Stimulated activated CD8-positive, alpha-beta memory T cell treated with anti-CD3 and anti-CD28 coated beads, Interleukin-12 subunit alpha, Interleukin-12 subunit beta, amount 100 ng/mL, for 1 hour (primary cell): ENCODE measurements around the gene PLEKHH2.
"Not testable (repeated sequence)": the region's sequence is repeated elsewhere in the genome, so short reads cannot be mapped to it uniquely, and the experiment has no call there.

ENCODE experiments used
- DNase-seq: peaks from one replicate; pipeline ENCODE4 v3.0.0-alpha.2; 2020; ENCODE audit warnings: low read depth

PLEKHH2 gene

GRCh38 chr2:43636621-43637020 lies 439 bp upstream of the PLEKHH2 start:
- DNase-seq: no peak

- no peak for DNase-seq
These were observed 5.3 kb downstream of the PLEKHH2 start for GRCh38 chr2:43642363-43642762.

GRCh38 chr2:43643680-43644079 lies 6.6 kb downstream of the PLEKHH2 start:
- no peak for DNase-seq

GRCh38 chr2:43648994-43649701 lies 12.1 kb downstream of the PLEKHH2 start:
- no peak for DNase-seq

GRCh38 chr2:43653506-43653905 lies 16.4 kb downstream of the PLEKHH2 start:
- no peak for DNase-seq

- no peak for DNase-seq
These were observed 20.2 kb downstream of the PLEKHH2 start for GRCh38 chr2:43657241-43657640.

- DNase-seq: no peak
These were observed 38.7 kb downstream of the PLEKHH2 start for GRCh38 chr2:43675646-43676321.

- DNase-seq: peak; percentile 5
These were observed 39.4 kb downstream of the PLEKHH2 start, which contains the start of gene C1GALT1C1L for GRCh38 chr2:43676322-43677050. C1GALT1C1L (minus strand) TSS chr2:43676429; CDS start chr2:43676322, 107 bp downstream.

- not testable (repeated sequence) for DNase-seq
These were observed 40.7 kb downstream of the PLEKHH2 start for GRCh38 chr2:43677783-43678182.

GRCh38 chr2:43685357-43685756 lies 48.3 kb downstream of the PLEKHH2 start:
- DNase-seq: no peak

- DNase-seq: no peak
These were observed 52.9 kb downstream of the PLEKHH2 start for GRCh38 chr2:43689999-43690398.

- no peak for DNase-seq
These were observed 55.5 kb downstream of the PLEKHH2 start for GRCh38 chr2:43692428-43692994.

- DNase-seq: not testable (repeated sequence)
These were observed 61.1 kb downstream of the PLEKHH2 start for GRCh38 chr2:43698140-43698539.

GRCh38 chr2:43699761-43700160 lies 62.7 kb downstream of the PLEKHH2 start:
- DNase-seq: no peak

GRCh38 chr2:43701111-43701510 lies 64.1 kb downstream of the PLEKHH2 start:
- no peak for DNase-seq

- DNase-seq: no peak
These were observed 70.4 kb downstream of the PLEKHH2 start for GRCh38 chr2:43707255-43708015.

- DNase-seq: no peak
These were observed 71.1 kb downstream of the PLEKHH2 start for GRCh38 chr2:43708178-43708577.

GRCh38 chr2:43708891-43709290 lies 71.8 kb downstream of the PLEKHH2 start:
- no peak for DNase-seq

- DNase-seq: no peak
These were observed 73.8 kb downstream of the PLEKHH2 start for GRCh38 chr2:43710866-43711265.

- DNase-seq: no peak
These were observed 77.1 kb downstream of the PLEKHH2 start for GRCh38 chr2:43714164-43714563.

GRCh38 chr2:43715300-43716098 lies 78.4 kb downstream of the PLEKHH2 start:
- DNase-seq: no peak
